Measurements from ENCODE around the gene ALAD.
"Not testable (repeated sequence)": the region's sequence is repeated elsewhere in the genome, so short reads cannot be mapped to it uniquely, and the experiment has no call there.

ALAD gene

GRCh38 chr9:113373676-113374392, 27.2 kb downstream of the ALAD start:
- CTCF ChIA-PET: no interaction called here
- Mint-ChIP-seq H3K9me3 (no peaks in the 10 kb centered on the region), H3K4me3 (no peak overlapping the region), H3K27me3 (no peaks in the 10 kb centered on the region), H3K27ac (no peak overlapping the region), H3K36me3 (peaks cover 4% of the 10 kb centered on the region), H3K4me1 (peaks cover 10% of the 10 kb centered on the region)
- no peak for DNase-seq

- H3K36me3 Mint-ChIP-seq: peaks cover 4% of the 10 kb centered on the region
- H3K27ac Mint-ChIP-seq: no peak overlapping the region
- H3K27me3 Mint-ChIP-seq: no peaks in the 10 kb centered on the region
- no peak for DNase-seq
- H3K9me3 Mint-ChIP-seq: no peaks in the 10 kb centered on the region
- peaks cover 10% of the 10 kb centered on the region for H3K4me1 Mint-ChIP-seq
- CTCF ChIA-PET: no interaction called here
- no peak overlapping the region for H3K4me3 Mint-ChIP-seq
Measured at GRCh38 chr9:113373256-113373655, 27.8 kb downstream of the ALAD start.

GRCh38 chr9:113372059-113372458, 29.0 kb downstream of the ALAD start:
- peaks cover 9% of the 10 kb centered on the region for H3K4me1 Mint-ChIP-seq
- no peaks in the 10 kb centered on the region for H3K9me3 Mint-ChIP-seq
- CTCF ChIA-PET: no interaction called here
- H3K27ac Mint-ChIP-seq: no peak overlapping the region
- H3K36me3 Mint-ChIP-seq: peaks cover 4% of the 10 kb centered on the region
- H3K27me3 Mint-ChIP-seq: no peaks in the 10 kb centered on the region
- H3K4me3 Mint-ChIP-seq: no peak overlapping the region
- no peak for DNase-seq

GRCh38 chr9:113370806-113371325, 30.2 kb downstream of the ALAD start:
- Mint-ChIP-seq H3K9me3 (no peaks in the 10 kb centered on the region), H3K4me1 (peaks cover 8% of the 10 kb centered on the region), H3K4me3 (no peak overlapping the region), H3K27ac (no peak overlapping the region), H3K36me3 (peaks cover 4% of the 10 kb centered on the region), H3K27me3 (peaks cover 4% of the 10 kb centered on the region)
- CTCF ChIA-PET: interaction anchor here (1.5 kb wide), 1 partner anchor 32 kb away, joined by 3 read pairs; no protein-coding TSS in a partner anchor
- DNase-seq: no peak

GRCh38 chr9:113369855-113370140, 31.3 kb downstream of the ALAD start:
- H3K4me3 Mint-ChIP-seq: no peak overlapping the region
- DNase-seq: no peak
- H3K36me3 Mint-ChIP-seq: peaks cover 4% of the 10 kb centered on the region
- CTCF ChIA-PET: interaction anchor here (0.6 kb wide), 1 partner anchor 285 kb away, joined by 3 read pairs; no protein-coding TSS in a partner anchor
- H3K27ac Mint-ChIP-seq: no peak overlapping the region
- H3K9me3 Mint-ChIP-seq: no peaks in the 10 kb centered on the region
- no peaks in the 10 kb centered on the region for H3K4me1 Mint-ChIP-seq
- peaks cover 4% of the 10 kb centered on the region for H3K27me3 Mint-ChIP-seq

GRCh38 chr9:113368982-113369854, 31.9 kb downstream of the ALAD start:
- no peak for DNase-seq
- Mint-ChIP-seq H3K27me3 (peaks cover 4% of the 10 kb centered on the region), H3K4me3 (no peak overlapping the region), H3K9me3 (no peaks in the 10 kb centered on the region), H3K27ac (no peak overlapping the region), H3K36me3 (peaks cover 4% of the 10 kb centered on the region), H3K4me1 (no peaks in the 10 kb centered on the region)
- CTCF ChIA-PET: no interaction called here

GRCh38 chr9:113368348-113368981, 32.6 kb downstream of the ALAD start:
- CTCF ChIA-PET: no interaction called here
- DNase-seq: no peak
- H3K36me3 Mint-ChIP-seq: peaks cover 4% of the 10 kb centered on the region
- H3K4me3 Mint-ChIP-seq: no peak overlapping the region
- H3K27ac Mint-ChIP-seq: no peak overlapping the region
- no peaks in the 10 kb centered on the region for H3K4me1 Mint-ChIP-seq
- no peaks in the 10 kb centered on the region for H3K9me3 Mint-ChIP-seq
- H3K27me3 Mint-ChIP-seq: peaks cover 4% of the 10 kb centered on the region

GRCh38 chr9:113365652-113366051, 35.4 kb downstream of the ALAD start:
- H3K4me3 Mint-ChIP-seq, H3K36me3 Mint-ChIP-seq, H3K27ac Mint-ChIP-seq, DNase-seq, H3K9me3 Mint-ChIP-seq, H3K4me1 Mint-ChIP-seq, H3K27me3 Mint-ChIP-seq: not testable (repeated sequence)
- CTCF ChIA-PET: interaction anchor here (1.1 to 1.7 kb wide), 2 partner anchors 9 to 14 kb away, joined by 4 to 6 read pairs; no protein-coding TSS in a partner anchor

- Mint-ChIP-seq H3K27ac (no peak overlapping the region), H3K36me3 (no peaks in the 10 kb centered on the region), H3K4me1 (no peaks in the 10 kb centered on the region), H3K27me3 (peaks cover 4% of the 10 kb centered on the region), H3K9me3 (no peaks in the 10 kb centered on the region), H3K4me3 (no peak overlapping the region)
- DNase-seq: no peak
- CTCF ChIA-PET: interaction anchor here (1.1 to 1.7 kb wide), 2 partner anchors 9 to 13 kb away, joined by 4 to 6 read pairs; no protein-coding TSS in a partner anchor
Measured at GRCh38 chr9:113364951-113365350, 36.1 kb downstream of the ALAD start.

- Mint-ChIP-seq H3K36me3 (no peaks in the 10 kb centered on the region), H3K9me3 (no peaks in the 10 kb centered on the region), H3K4me3 (no peak overlapping the region), H3K27me3 (peaks cover 4% of the 10 kb centered on the region), H3K27ac (no peak overlapping the region), H3K4me1 (no peaks in the 10 kb centered on the region)
- DNase-seq: no peak
- CTCF ChIA-PET: no interaction called here
Measured at GRCh38 chr9:113363336-113363735, 37.7 kb downstream of the ALAD start.

- Mint-ChIP-seq H3K4me1 (no peaks in the 10 kb centered on the region), H3K9me3 (no peaks in the 10 kb centered on the region), H3K4me3 (no peak overlapping the region), H3K27ac (no peak overlapping the region), H3K36me3 (no peaks in the 10 kb centered on the region), H3K27me3 (peaks cover 3% of the 10 kb centered on the region)
- no peak for DNase-seq
- CTCF ChIA-PET: interaction anchor here (0.8 to 1.0 kb wide), 2 partner anchors 11 to 45 kb away, joined by 3 read pairs; no protein-coding TSS in a partner anchor
Measured at GRCh38 chr9:113361304-113362018, 39.6 kb downstream of the ALAD start.

- Mint-ChIP-seq H3K27ac (no peak overlapping the region), H3K4me3 (no peak overlapping the region), H3K36me3 (no peaks in the 10 kb centered on the region), H3K9me3 (no peaks in the 10 kb centered on the region), H3K4me1 (no peaks in the 10 kb centered on the region), H3K27me3 (no peaks in the 10 kb centered on the region)
- no peak for DNase-seq
- CTCF ChIA-PET: interaction anchor here (0.8 kb wide), 1 partner anchor 46 kb away, joined by 3 read pairs; no protein-coding TSS in a partner anchor
Measured at GRCh38 chr9:113360242-113360842, 40.7 kb downstream of the ALAD start.

- no peak overlapping the region for H3K27ac Mint-ChIP-seq
- no peaks in the 10 kb centered on the region for H3K9me3 Mint-ChIP-seq
- H3K4me3 Mint-ChIP-seq: no peak overlapping the region
- H3K27me3 Mint-ChIP-seq: no peaks in the 10 kb centered on the region
- CTCF ChIA-PET: interaction anchor here (0.6 kb wide), 1 partner anchor 48 kb away, joined by 3 read pairs; no protein-coding TSS in a partner anchor
- no peak for DNase-seq
- no peaks in the 10 kb centered on the region for H3K36me3 Mint-ChIP-seq
- H3K4me1 Mint-ChIP-seq: no peaks in the 10 kb centered on the region
Measured at GRCh38 chr9:113359385-113359784, 41.7 kb downstream of the ALAD start.

All from activated naive CD4-positive, alpha-beta T cell treated with anti-CD3 and anti-CD28 coated beads, Interleukin-2, amount 10 ng/mL, durations not matched to agents 7 days and 5 days (primary cell).